ENCODE data around the gene PPIB.
"Not testable (repeated sequence)": the region's sequence is repeated elsewhere in the genome, so short reads cannot be mapped to it uniquely, and the experiment has no call there.

The PPIB gene

GRCh38 chr15:64121614-64122013 lies 41.2 kb downstream of the PPIB start:
- no peak for DNase-seq (ENCODE audit: low spot score)
- in situ Hi-C loops (cut with MboI; ENCODE audit: low pct_unique_long_range_greater_than_20kb, low sequenced_read_pairs, unreplicated experiment): no loop called here
- TF ChIP-seq CTCF (IDR thresholded peaks at IDR 0.05; ENCODE audit: extremely low read depth, insufficient read depth, missing control alignments): no peak

- in situ Hi-C loops (cut with MboI; ENCODE audit: low pct_unique_long_range_greater_than_20kb, low sequenced_read_pairs, unreplicated experiment): not testable (repeated sequence)
Measured at GRCh38 chr15:64120322-64120721, 42.5 kb downstream of the PPIB start.

GRCh38 chr15:64117759-64118487 lies 44.9 kb downstream of the PPIB start:
- no peak for DNase-seq (ENCODE audit: low spot score)
- in situ Hi-C loops (cut with MboI; ENCODE audit: low pct_unique_long_range_greater_than_20kb, low sequenced_read_pairs, unreplicated experiment): no loop called here
- TF ChIP-seq CTCF (IDR thresholded peaks at IDR 0.05; ENCODE audit: extremely low read depth, insufficient read depth, missing control alignments): no peak

More at GRCh38 chr15:64120322-64120721, 42.5 kb downstream of the PPIB start:
- not testable (repeated sequence) for DNase-seq (ENCODE audit: low spot score)

DNA sequence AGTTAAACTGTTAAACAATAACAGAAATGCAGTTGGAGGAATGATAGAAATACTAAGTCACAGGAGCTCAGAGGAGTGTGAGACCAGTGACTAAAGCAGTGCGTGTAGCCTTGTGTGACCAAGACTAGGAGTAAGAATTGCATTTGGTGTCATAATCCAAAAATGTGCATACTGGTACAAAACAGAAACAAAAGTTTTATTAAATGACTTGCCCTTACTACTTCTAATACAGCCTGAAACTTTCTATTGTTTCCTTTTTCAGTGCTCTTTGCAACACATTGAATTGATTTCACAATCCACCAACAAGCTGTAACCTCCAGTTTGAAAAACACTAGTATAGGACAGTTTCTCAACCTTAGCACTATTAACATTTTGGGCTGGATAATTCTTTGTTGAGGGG lies 49.9 kb downstream of the PPIB start:
- DNase-seq (ENCODE audit: low spot score): no peak
- no peak for TF ChIP-seq CTCF (IDR thresholded peaks at IDR 0.05; ENCODE audit: extremely low read depth, insufficient read depth, missing control alignments)
- in situ Hi-C loops (cut with MboI; ENCODE audit: low pct_unique_long_range_greater_than_20kb, low sequenced_read_pairs, unreplicated experiment): no loop called here

GRCh38 chr15:64112073-64112772 lies 50.6 kb downstream of the PPIB start:
- in situ Hi-C loops (cut with MboI; ENCODE audit: low pct_unique_long_range_greater_than_20kb, low sequenced_read_pairs, unreplicated experiment): no loop called here
- TF ChIP-seq CTCF (IDR thresholded peaks at IDR 0.05; ENCODE audit: extremely low read depth, insufficient read depth, missing control alignments): no peak
- DNase-seq (ENCODE audit: low spot score): no peak

- TF ChIP-seq CTCF (IDR thresholded peaks at IDR 0.05; ENCODE audit: extremely low read depth, insufficient read depth, missing control alignments): no peak
- no peak for DNase-seq (ENCODE audit: low spot score)
- in situ Hi-C loops (cut with MboI; ENCODE audit: low pct_unique_long_range_greater_than_20kb, low sequenced_read_pairs, unreplicated experiment): no loop called here
Measured at GRCh38 chr15:64111679-64112050, 51.2 kb downstream of the PPIB start.

GRCh38 chr15:64110950-64111678 lies 51.7 kb downstream of the PPIB start:
- DNase-seq (ENCODE audit: low spot score): peak; percentile 26
- TF ChIP-seq CTCF (IDR thresholded peaks at IDR 0.05; ENCODE audit: extremely low read depth, insufficient read depth, missing control alignments): no peak
- in situ Hi-C loops (cut with MboI; ENCODE audit: low pct_unique_long_range_greater_than_20kb, low sequenced_read_pairs, unreplicated experiment): no loop called here

GRCh38 chr15:64110108-64110701 lies 52.6 kb downstream of the PPIB start:
- not testable (repeated sequence) for DNase-seq (ENCODE audit: low spot score)

More at GRCh38 chr15:64110108-64110701, 52.6 kb downstream of the PPIB start:
- in situ Hi-C loops (cut with MboI; ENCODE audit: low pct_unique_long_range_greater_than_20kb, low sequenced_read_pairs, unreplicated experiment): not testable (repeated sequence)

Data from GM13977 (cell line).